Caco-2 (cell line): ENCODE results near the gene SPSB3. TPM values are rescaled to one million over a fixed set of nuclear protein-coding genes. Genes with fewer than 3 reads are reported as not detected.

ENCODE experiments used
- BruUV-seq: library from RNA; stranded (reverse); fragments of 400-500 nt; replicated peaks from 2 replicates; lab custom pipeline; 2021; lab: Mats Ljungman, UMichigan
- CTCF ChIA-PET: fragments of 300-600 bp; sonication (Branson Sonifier 250); formaldehyde crosslinking; loops from one replicate; lab custom pipeline; 2022; ENCODE audit warnings: antibody characterized with exemption; lab: Charles Lee
- POLR2A ChIA-PET: fragments of 300-600 bp; sonication (Branson Sonifier 250); formaldehyde crosslinking; loops from one replicate; lab custom pipeline; 2022; ENCODE audit warnings: antibody characterized with exemption; lab: Charles Lee
- DNase-seq, 2 experiments: peaks; one replicate each; pipeline versions ENCODE4 v3.0.0 to v3.0.0-alpha.2; 2020 to 2022
- H3K27me3 ChIP-seq: replicated peaks from 2 replicates; pipeline ENCODE4 v1.6.0; 2011; ENCODE audit warnings: low read length; ENCODE audit not compliant: control insufficient read depth, insufficient read depth
- H3K36me3 ChIP-seq: 2 replicates; pipeline ENCODE4 v1.5.1; 2011; ENCODE audit warnings: low read length; ENCODE audit not compliant: control insufficient read depth, insufficient read depth
- H3K4me1 ChIP-seq: fragments of 250-450 bp; sonication (Bioruptor Pico); 2 replicates; pipeline ENCODE4 v1.5.1; 2020; ENCODE audit warnings: mild to moderate bottlenecking
- H3K4me3 ChIP-seq: 2 replicates; pipeline ENCODE4 v1.5.1; 2011; ENCODE audit warnings: low read depth, mild to moderate bottlenecking, control low read depth, low read length
- H3K9me3 ChIP-seq: fragments of 250-450 bp; sonication (Bioruptor Pico); 2 replicates; pipeline ENCODE4 v1.5.1; 2020; ENCODE audit warnings: mild to moderate bottlenecking, moderate library complexity
- H3K27ac Mint-ChIP-seq: one replicate; pipeline ENCODE4 v1.8.0; 2022; ENCODE audit warnings: mixed read lengths; ENCODE audit not compliant: unreplicated experiment
- H3K27me3 Mint-ChIP-seq: one replicate; pipeline ENCODE4 v1.8.0; 2022; ENCODE audit warnings: mixed read lengths; ENCODE audit not compliant: insufficient read depth, unreplicated experiment
- H3K36me3 Mint-ChIP-seq: one replicate; pipeline ENCODE4 v1.8.0; 2022; ENCODE audit warnings: mild to moderate bottlenecking, mixed read lengths; ENCODE audit not compliant: insufficient read depth, unreplicated experiment
- H3K4me1 Mint-ChIP-seq: one replicate; pipeline ENCODE4 v1.8.0; 2022; ENCODE audit warnings: low read depth, mixed read lengths; ENCODE audit not compliant: unreplicated experiment
- H3K4me3 Mint-ChIP-seq: one replicate; pipeline ENCODE4 v1.8.0; 2022; ENCODE audit warnings: mild to moderate bottlenecking, moderate library complexity, mixed read lengths; ENCODE audit not compliant: unreplicated experiment
- H3K9me3 Mint-ChIP-seq: one replicate; pipeline ENCODE4 v1.8.0; 2022; ENCODE audit warnings: mixed read lengths; ENCODE audit not compliant: unreplicated experiment
- CTCF ChIP-seq, 2 experiments: fragments of 200-600 bp in 1 of 2; IDR thresholded peaks; 1 replicate in 1 of 2; 2 replicates in 1 of 2; pipeline versions ENCODE4 v1.5.1 to v1.8.0; 2011 to 2022; ENCODE audit warnings: antibody characterized with exemption in 1 of 2, control low read depth in 1 of 2, inconsistent platforms in 1 of 2, low read depth in 1 of 2, low read length in 1 of 2, mild to moderate bottlenecking in 1 of 2, moderate library complexity in 1 of 2; ENCODE audit not compliant: insufficient read depth in 1 of 2, severe bottlenecking in 1 of 2, unreplicated experiment in 1 of 2
- intact Hi-C: fragments of 100-400 bp; cut with micrococcal nuclease; formaldehyde crosslinking; loops from one replicate; pipeline ENCODE4 v1.10.0; 2022; ENCODE audit not compliant: unreplicated experiment
- total RNA-seq: library from RNA; stranded (reverse); gene quantifications from 2 replicates; pipeline ENCODE4 v1.2.3, GENCODE V29; 2022

SPSB3 gene
- total RNA-seq, 1 experiment from 2014 or later = 28.0 TPM

GRCh38 chr16:1772362-1772907 lies 9.9 kb downstream of the SPSB3 start, which contains the start of gene EME2:
Gene EME2 (plus strand): TSS chr16:1772810. CDS start chr16:1773228, 418 bp downstream.
- Mint-ChIP-seq H3K4me3 (peak within 1 kb of the TSS; percentile 78), H3K27me3 (no peaks in the 10 kb centered on the region), H3K9me3 (no peaks in the 10 kb centered on the region), H3K27ac (peak within 1 kb of the TSS; percentile 63), H3K4me1 (no peaks in the 10 kb centered on the region), H3K36me3 (peaks cover 79% of the 10 kb centered on the region)
- CTCF ChIA-PET = interaction anchor here (0.7 to 1.6 kb wide), 3 partner anchors 10 to 89 kb away, joined by 3 to 14 read pairs (median 4); partner anchors contain the start of genes NUBP2 and SPSB3
- Histone ChIP-seq H3K9me3 (no peaks in the 10 kb centered on the region), H3K36me3 (no peaks in the 10 kb centered on the region), H3K27me3 (no peaks in the 10 kb centered on the region), H3K4me3 (peak within 1 kb of the TSS; percentile 93), H3K4me1 (peaks cover 8% of the 10 kb centered on the region)
- intact Hi-C loops = no loop called here
- POLR2A ChIA-PET = interaction anchor here (0.6 to 2.0 kb wide), 3 partner anchors 10 to 127 kb away, joined by 4 to 18 read pairs (median 4); partner anchors contain the start of genes MAPK8IP3, NUBP2 and SPSB3
- BruUV-seq = no TSS peak
- DNase-seq = no peak
- TF ChIP-seq CTCF (IDR thresholded peaks at IDR 0.05; ENCODE audit: insufficient read depth in 1 of 2, low read depth in 1 of 2, low read length in 1 of 2, severe bottlenecking in 1 of 2, unreplicated experiment in 1 of 2) = no peak

- DNase-seq = no peak
- H3K4me3 Mint-ChIP-seq = peak overlapping the region; percentile 78
- TF ChIP-seq CTCF (IDR thresholded peaks at IDR 0.05; ENCODE audit: insufficient read depth in 1 of 2, low read depth in 1 of 2, low read length in 1 of 2, severe bottlenecking in 1 of 2, unreplicated experiment in 1 of 2) = no peak
- Histone ChIP-seq H3K4me1 (peaks cover 8% of the 10 kb centered on the region), H3K36me3 (no peaks in the 10 kb centered on the region), H3K4me3 (peak overlapping the region; percentile 93), H3K9me3 (no peaks in the 10 kb centered on the region), H3K27me3 (no peaks in the 10 kb centered on the region)
- H3K9me3 Mint-ChIP-seq = no peaks in the 10 kb centered on the region
- intact Hi-C loops = no loop called here
- peak overlapping the region; percentile 58 for H3K27ac Mint-ChIP-seq
- ChIA-PET POLR2A (interaction anchor here (2.0 kb wide), 1 partner anchor 11 kb away, joined by 18 read pairs; the partner anchor contains the start of genes NUBP2 and SPSB3), CTCF (interaction anchor here (1.6 kb wide), 1 partner anchor 11 kb away, joined by 14 read pairs; the partner anchor contains the start of genes NUBP2 and SPSB3)
- BruUV-seq = TSS peak; percentile 90
- H3K4me1 Mint-ChIP-seq = no peaks in the 10 kb centered on the region
- H3K27me3 Mint-ChIP-seq = no peaks in the 10 kb centered on the region
- peaks cover 76% of the 10 kb centered on the region for H3K36me3 Mint-ChIP-seq
Observed at GRCh38 chr16:1771864-1772361, 10.5 kb downstream of the SPSB3 start.

- intact Hi-C loops = no loop called here
- ChIA-PET CTCF (no interaction called here), POLR2A (interaction anchor here (2.0 kb wide), 1 partner anchor 11 kb away, joined by 18 read pairs; the partner anchor contains the start of genes NUBP2 and SPSB3)
- H3K36me3 ChIP-seq = no peaks in the 10 kb centered on the region
- no peaks in the 10 kb centered on the region for H3K9me3 ChIP-seq
- H3K4me3 ChIP-seq = peak within 1 kb of the TSS; percentile 93
- H3K4me1 ChIP-seq = peaks cover 8% of the 10 kb centered on the region
- peaks cover 70% of the 10 kb centered on the region for H3K36me3 Mint-ChIP-seq
- H3K27ac Mint-ChIP-seq = peak within 1 kb of the TSS; percentile 58
- no peak for DNase-seq
- TF ChIP-seq CTCF (IDR thresholded peaks at IDR 0.05; ENCODE audit: insufficient read depth in 1 of 2, low read depth in 1 of 2, low read length in 1 of 2, severe bottlenecking in 1 of 2, unreplicated experiment in 1 of 2) = no peak
- peak within 1 kb of the TSS; percentile 78 for H3K4me3 Mint-ChIP-seq
- H3K4me1 Mint-ChIP-seq = no peaks in the 10 kb centered on the region
- no peaks in the 10 kb centered on the region for H3K27me3 ChIP-seq
- no TSS peak for BruUV-seq
- no peaks in the 10 kb centered on the region for H3K27me3 Mint-ChIP-seq
- no peaks in the 10 kb centered on the region for H3K9me3 Mint-ChIP-seq
Observed at GRCh38 chr16:1771188-1771863, 11.0 kb downstream of the SPSB3 start, which contains the start of gene NME3. Gene NME3 (minus strand): TSS chr16:1771543. CDS start chr16:1771534, 9 bp downstream.
